ENCODE results near the gene TRERF1. TPM values are rescaled to one million over a fixed set of nuclear protein-coding genes. Genes with fewer than 3 reads are reported as not detected.

Gene TRERF1
- total and polyA plus RNA-seq, 2 of the 8 experiments (the other 6 are each of a cell fraction or from before 2014, with no cell fraction given) = 10.8 to 21.5 TPM

DNA sequence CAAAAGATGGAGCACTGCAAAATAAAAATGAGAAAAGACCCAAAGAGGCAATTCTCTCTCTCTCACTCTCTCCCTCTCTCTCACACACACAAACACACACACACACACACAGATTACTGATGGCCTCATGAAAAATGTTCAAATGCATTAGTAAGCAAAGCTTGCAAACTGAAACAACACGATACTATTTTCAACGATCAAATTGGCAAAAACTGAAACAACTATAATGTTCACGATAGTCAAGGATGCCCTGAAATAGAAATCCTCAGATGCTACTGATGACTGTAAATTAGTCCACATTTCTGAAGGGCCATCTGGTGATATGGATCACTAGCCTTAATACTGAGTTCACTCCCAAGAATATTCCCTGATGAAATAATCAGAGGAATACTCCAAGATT, 100.8 kb downstream of the TRERF1 start:
- WGBS, 2 experiments (ENCODE audit: extremely low coverage in 1 of 2, insufficient coverage in 1 of 2, insufficient read length in 1 of 2, insufficient replicate concordance in 2 of 2, low coverage in 1 of 2, low lambda C conversion rate in 2 of 2, missing lambda C conversion rate in 1 of 2) = 96% methylated on average over 3 of the region's 3 CpGs; no CpG with 5 or more reads in 1 of the 2 experiments
- H3K9me3 ChIP-seq (ENCODE audit: insufficient read depth in 2 of 2, low read depth in 1 of 2, low read length in 1 of 2) = no peaks in the 10 kb centered on the region
- no peak overlapping the region for H3K27ac ChIP-seq (ENCODE audit: low read depth, low read length)
- no peak overlapping the region for H3K4me2 ChIP-seq (ENCODE audit: insufficient read depth in 1 of 2, low read depth in 2 of 2, low read length in 2 of 2)
- no peak overlapping the region for H3K23ac ChIP-seq (ENCODE audit: insufficient read length)
- no peak overlapping the region for H4K5ac ChIP-seq (ENCODE audit: insufficient read length, low read depth, low read length)
- H2BK120ac ChIP-seq (replicated peaks; ENCODE audit: low read depth, low read length) = no peak overlapping the region
- H3K79me1 ChIP-seq (ENCODE audit: low read depth, low read length) = no peaks in the 10 kb centered on the region
- ChIA-PET POLR2A (ENCODE audit: partially characterized antibody) (interaction anchor here (1.0 kb wide), 1 partner anchor 397 kb away, joined by 3 read pairs; no protein-coding TSS in a partner anchor), CTCF (ENCODE audit: partially characterized antibody) (interaction anchor here (0.7 to 2.1 kb wide), 4 partner anchors 41 to 995 kb away, joined by 3 to 8 read pairs (median 4); no protein-coding TSS in a partner anchor)
- no peak overlapping the region for H4K8ac ChIP-seq (ENCODE audit: extremely low read depth, insufficient read depth, low read length)
- H3K23me2 ChIP-seq (ENCODE audit: low read depth, low read length) = no peaks in the 10 kb centered on the region
- H3K4ac ChIP-seq (replicated peaks; ENCODE audit: insufficient read length, low read depth, low read length) = no peak overlapping the region
- no peak overlapping the region for H2BK5ac ChIP-seq (ENCODE audit: low read depth, low read length)
- no peak overlapping the region for H3K18ac ChIP-seq (ENCODE audit: extremely low read depth, low read length)
- H3K4me3 ChIP-seq (ENCODE audit: extremely low read depth in 1 of 4, insufficient read depth in 2 of 4, low read depth in 3 of 4, low read length in 4 of 4) = no peak overlapping the region
- H3K14ac ChIP-seq (ENCODE audit: insufficient read length) = no peak overlapping the region
- H3K4me1 ChIP-seq (replicated peaks in 1 of 4; ENCODE audit: control insufficient read depth in 3 of 4, insufficient read depth in 4 of 4, low read length in 3 of 4) = peaks cover 0 to 2% (median 0%) of the 10 kb centered on the region in 4 experiments; a peak in 1 of 7 replicates
- H3K9ac ChIP-seq (replicated peaks in 1 of 4; ENCODE audit: extremely low read depth in 1 of 4, low read depth in 3 of 4, low read length in 3 of 4) = no peak overlapping the region
- DNase-seq (ENCODE audit: low read depth in 1 of 2, low spot score in 2 of 2) (no peak), FAIRE-seq (no peak)
- H2AK5ac ChIP-seq (ENCODE audit: low read depth, low read length) = no peak overlapping the region
- no peak overlapping the region for H4K91ac ChIP-seq (replicated peaks; ENCODE audit: insufficient read length, low read length)
- H3K36me3 ChIP-seq (ENCODE audit: control insufficient read depth in 2 of 4, insufficient read depth in 4 of 4, low read length in 3 of 4) = no peaks in the 10 kb centered on the region; a peak in 1 of 8 replicates
- peaks cover 1 to 3% of the 10 kb centered on the region in 2 experiments for H4K20me1 ChIP-seq (replicated peaks in 1 of 2; ENCODE audit: control insufficient read depth in 1 of 2, insufficient read depth in 2 of 2, low read length in 2 of 2)
- H2BK12ac ChIP-seq (ENCODE audit: low read depth, low read length) = no peak overlapping the region
- no peak overlapping the region for H2BK20ac ChIP-seq (ENCODE audit: low read length)
- peaks cover 0 to 11% of the 10 kb centered on the region in 2 experiments; a peak in 1 of 4 replicates for H3K79me2 ChIP-seq (ENCODE audit: control insufficient read depth in 1 of 2, insufficient read depth in 2 of 2, low read length in 2 of 2)
- H3K56ac ChIP-seq (replicated peaks; ENCODE audit: insufficient read length, low read depth, low read length) = no peak overlapping the region
- no peaks in the 10 kb centered on the region for H3K27me3 ChIP-seq (replicated peaks in 1 of 4; ENCODE audit: control insufficient read depth in 3 of 4, extremely low read depth in 1 of 4, insufficient read depth in 3 of 4, low read length in 3 of 4)
- H2BK15ac ChIP-seq (ENCODE audit: low read length) = no peak overlapping the region
- H2AFZ ChIP-seq (ENCODE audit: low read length) = no peak overlapping the region

All from H1 (cell line).